SU-DHL-6 (cell line): ENCODE data around the gene NUDT3.
"Not testable (repeated sequence)": the region's sequence is repeated elsewhere in the genome, so short reads cannot be mapped to it uniquely, and the experiment has no call there.

Experiments used
- H2AFZ ChIP-seq: fragments of 200-600 bp; sonication (generic); 2 replicates; pipeline ENCODE4 v1.6.1; 2014; ENCODE audit warnings: low read depth, mild to moderate bottlenecking, moderate library complexity, mixed read lengths, antibody characterized with exemption, low read length; ENCODE audit not compliant: severe bottlenecking
- H3F3A ChIP-seq: fragments of 200-600 bp; shearing (Covaris generic); 2 replicates; pipeline ENCODE4 v1.6.0; 2016; ENCODE audit warnings: antibody characterized with exemption, mild to moderate bottlenecking; ENCODE audit not compliant: insufficient read depth
- H3K27ac ChIP-seq: fragments of 200-600 bp; sonication (generic); 2 replicates; pipeline ENCODE4 v1.5.1; 2016; ENCODE audit warnings: low read depth, mild to moderate bottlenecking, low read length, moderate library complexity, mixed read lengths
- H3K27me3 ChIP-seq: fragments of 200-600 bp; sonication (generic), shearing (Covaris generic); 2 replicates; pipeline ENCODE4 v1.6.0; 2014; ENCODE audit warnings: mild to moderate bottlenecking, low read length
- H3K36me3 ChIP-seq: fragments of 200-600 bp; sonication (generic); 2 replicates; pipeline ENCODE4 v1.6.1; 2014; ENCODE audit warnings: mild to moderate bottlenecking, low read length, mixed read lengths
- H3K4me2 ChIP-seq: fragments of 300-600, 200-600 bp; shearing (Covaris generic), sonication (generic); 2 replicates; pipeline ENCODE4 v1.6.0; 2014; ENCODE audit warnings: low read length, low read depth, mild to moderate bottlenecking; ENCODE audit not compliant: poor library complexity, severe bottlenecking
- H3K4me3 ChIP-seq: fragments of 200-600 bp; sonication (generic); 2 replicates; pipeline ENCODE4 v1.5.1; 2014; ENCODE audit warnings: antibody characterized with exemption, low read length, mild to moderate bottlenecking, mixed read lengths; ENCODE audit not compliant: insufficient read depth, poor library complexity, severe bottlenecking
- H3K79me2 ChIP-seq: fragments of 200-600 bp; sonication (generic); 2 replicates; pipeline ENCODE4 v1.6.1; 2014; ENCODE audit warnings: mild to moderate bottlenecking, low read length, moderate library complexity; ENCODE audit not compliant: insufficient read depth
- H3K9ac ChIP-seq: fragments of 200-600 bp; sonication (generic); 2 replicates; pipeline ENCODE4 v1.7.0; 2014; ENCODE audit warnings: mild to moderate bottlenecking, low read length
- H3K9me2 ChIP-seq: fragments of 200-600 bp; sonication (generic); replicated peaks from 2 replicates; pipeline ENCODE4 v1.6.1; 2014; ENCODE audit warnings: low read length; ENCODE audit not compliant: insufficient read depth
- H3K9me3 ChIP-seq: fragments of 200-600 bp; sonication (generic); 2 replicates; pipeline ENCODE4 v1.6.1; 2014; ENCODE audit warnings: low read length, mixed read lengths; ENCODE audit not compliant: insufficient read depth
- H4K20me1 ChIP-seq: fragments of 200-600 bp; sonication (generic); 2 replicates; pipeline ENCODE4 v1.6.1; 2014; ENCODE audit warnings: low read depth, mild to moderate bottlenecking, antibody characterized with exemption, low read length, moderate library complexity, mixed read lengths
- CTCF ChIP-seq: fragments of 200-600 bp; sonication (generic); IDR thresholded peaks from one replicate; pipeline ENCODE4 v1.5.1; 2017; ENCODE audit warnings: antibody characterized with exemption, mild to moderate bottlenecking, low read length, moderate library complexity; ENCODE audit not compliant: insufficient read depth, poor library complexity, severe bottlenecking
- EZH2phosphoT487 ChIP-seq: fragments of 200-600 bp; sonication (generic), shearing (Covaris generic); conservative IDR thresholded peaks from 2 replicates; pipeline ENCODE4 v1.6.1; 2018; ENCODE audit warnings: mild to moderate bottlenecking, antibody characterized with exemption, low read length, moderate library complexity, mixed read lengths

NUDT3 gene

GRCh38 chr6:34377984-34378383, 14.5 kb downstream of the NUDT3 start:
- Histone ChIP-seq H4K20me1 (peaks cover 13% of the 10 kb centered on the region), H2AFZ (no peak overlapping the region), H3K9ac (no peak overlapping the region), H3K4me3 (no peak overlapping the region), H3F3A (peaks cover 10% of the 10 kb centered on the region), H3K79me2 (peaks cover 100% of the 10 kb centered on the region), H3K27ac (no peak overlapping the region), H3K27me3 (no peaks in the 10 kb centered on the region), H3K36me3 (no peaks in the 10 kb centered on the region), H3K9me3 (no peaks in the 10 kb centered on the region), H3K4me2 (no peak overlapping the region), H3K9me2 (no peaks in the 10 kb centered on the region)
- TF ChIP-seq EZH2phosphoT487 = no peak
- TF ChIP-seq CTCF = no peak

- not testable (repeated sequence) for H3K9me2 ChIP-seq, H3K4me3 ChIP-seq, H2AFZ ChIP-seq, H3K9me3 ChIP-seq, H3K27ac ChIP-seq, H3K9ac ChIP-seq, H3K4me2 ChIP-seq, H3K27me3 ChIP-seq, H3F3A ChIP-seq, H3K36me3 ChIP-seq
- peaks cover 100% of the 10 kb centered on the region for H3K79me2 ChIP-seq
- H4K20me1 ChIP-seq = peaks cover 13% of the 10 kb centered on the region
Measured at GRCh38 chr6:34377571-34377970, 14.9 kb downstream of the NUDT3 start.

- Histone ChIP-seq H3K27me3 (no peaks in the 10 kb centered on the region), H3K4me3 (no peak overlapping the region), H3K4me2 (no peak overlapping the region), H2AFZ (no peak overlapping the region), H3K36me3 (no peaks in the 10 kb centered on the region), H3K9ac (no peak overlapping the region), H4K20me1 (peaks cover 7% of the 10 kb centered on the region; the same call in 1 of the 2 replicates), H3K79me2 (peaks cover 93% of the 10 kb centered on the region), H3K9me2 (no peaks in the 10 kb centered on the region), H3K9me3 (no peaks in the 10 kb centered on the region), H3K27ac (no peak overlapping the region), H3F3A (peaks cover 10% of the 10 kb centered on the region)
- no peak for TF ChIP-seq EZH2phosphoT487
Measured at GRCh38 chr6:34375833-34376232, 16.6 kb downstream of the NUDT3 start.

- Histone ChIP-seq H3K27ac (no peak overlapping the region), H3K4me2 (no peak overlapping the region), H4K20me1 (peaks cover 14% of the 10 kb centered on the region), H2AFZ (no peak overlapping the region), H3K9me2 (no peaks in the 10 kb centered on the region), H3K4me3 (no peak overlapping the region), H3K9me3 (no peaks in the 10 kb centered on the region), H3K36me3 (no peaks in the 10 kb centered on the region; the same call in 1 of the 2 replicates), H3K9ac (no peak overlapping the region), H3K27me3 (no peaks in the 10 kb centered on the region), H3F3A (peaks cover 11% of the 10 kb centered on the region), H3K79me2 (peaks cover 93% of the 10 kb centered on the region)
- TF ChIP-seq CTCF = no peak
- TF ChIP-seq EZH2phosphoT487 = no peak
Measured at GRCh38 chr6:34374508-34374907, 18.0 kb downstream of the NUDT3 start.
